Spinal cord (tissue), 10 donors: ENCODE results near the gene NHSL2. TPM values are rescaled to one million over a fixed set of nuclear protein-coding genes. Genes with fewer than 3 reads are reported as not detected.

Source experiments
- DNase-seq, 6 donors: peaks; one replicate each; pipeline versions ENCODE4 v3.0.0 to v3.0.0-alpha.2; 2013 to 2015; ENCODE audit warnings: low spot score in 6 of 6, low read depth in 4 of 6
- H3K27ac ChIP-seq: one replicate; pipeline ENCODE4 v1.5.1; 2013; ENCODE audit warnings: low read depth, low read length, control low read depth
- H3K27me3 ChIP-seq: one replicate; pipeline ENCODE4 v1.6.1; 2013; ENCODE audit warnings: low read length; ENCODE audit not compliant: control insufficient read depth, insufficient read depth
- H3K36me3 ChIP-seq: one replicate; pipeline ENCODE4 v1.6.1; 2013; ENCODE audit warnings: low read length; ENCODE audit not compliant: control insufficient read depth, insufficient read depth
- H3K4me1 ChIP-seq: one replicate; pipeline ENCODE4 v1.6.1; 2013; ENCODE audit warnings: low read length; ENCODE audit not compliant: control insufficient read depth, insufficient read depth
- H3K4me3 ChIP-seq: one replicate; pipeline ENCODE4 v1.5.1; 2013; ENCODE audit warnings: low read depth, low read length, control low read depth
- H3K9me3 ChIP-seq: one replicate; pipeline ENCODE4 v1.6.1; 2013; ENCODE audit warnings: low read length; ENCODE audit not compliant: control insufficient read depth, insufficient read depth
- WGBS: methylation state at CpG from one replicate; pipeline ENCODE4 v1.1.5; 2013; ENCODE audit warnings: missing lambda C conversion rate; ENCODE audit not compliant: insufficient coverage; 5-methylcytosine and 5-hydroxymethylcytosine counted together
- polyA plus RNA-seq, 2 donors: library from polyadenylated mRNA; unstranded; fragments of 120-200 nt; gene quantifications; one replicate each; pipeline ENCODE4 v1.2.1, GENCODE V29; 2013; ENCODE audit not compliant: insufficient read length in 2 of 2
- total RNA-seq, 2 donors: library from RNA; depleted of rRNA in 1 of 2; stranded (reverse); fragments of 120-200 nt in 1 of 2; fragments of >200 nt in 1 of 2; gene quantifications; one replicate each; pipeline versions ENCODE4 v1.2.3 to v1.2.4, GENCODE V29; 2013 to 2014
- donor health status: healthy.

The NHSL2 gene
- total and polyA plus RNA-seq, 4 donors, result 6.1 to 19.2 (median 8.5) TPM

GRCh38 chrX:72084114-72084513 lies 173.5 kb downstream of the NHSL2 start:
- H3K27me3 ChIP-seq, result peaks cover 19% of the 10 kb centered on the region
- DNase-seq, result no peak
- H3K36me3 ChIP-seq, result no peaks in the 10 kb centered on the region
- H3K4me3 ChIP-seq, result no peak overlapping the region
- 76% methylated on average over 1 of the region's 1 CpG for WGBS
- H3K4me1 ChIP-seq, result peaks cover 13% of the 10 kb centered on the region
- no peaks in the 10 kb centered on the region for H3K9me3 ChIP-seq
- no peak overlapping the region for H3K27ac ChIP-seq

GRCh38 chrX:72086995-72087394 lies 176.3 kb downstream of the NHSL2 start:
- H3K36me3 ChIP-seq, result no peaks in the 10 kb centered on the region
- H3K9me3 ChIP-seq, result no peaks in the 10 kb centered on the region
- WGBS, result no CpG with 5 or more reads among the region's 1 CpG
- H3K4me3 ChIP-seq, result no peak overlapping the region
- H3K27me3 ChIP-seq, result peaks cover 14% of the 10 kb centered on the region
- DNase-seq, result no peak
- peaks cover 3% of the 10 kb centered on the region for H3K4me1 ChIP-seq
- H3K27ac ChIP-seq, result no peak overlapping the region

GRCh38 chrX:72088761-72089160 lies 178.1 kb downstream of the NHSL2 start:
- Histone ChIP-seq H3K27me3 (peaks cover 13% of the 10 kb centered on the region), H3K9me3 (no peaks in the 10 kb centered on the region), H3K4me1 (no peaks in the 10 kb centered on the region), H3K27ac (no peak overlapping the region), H3K4me3 (no peak overlapping the region), H3K36me3 (no peaks in the 10 kb centered on the region)
- WGBS, result 37% methylated on average over 5 of the region's 6 CpGs
- DNase-seq, result no peak

GRCh38 chrX:72089254-72089653 lies 178.6 kb downstream of the NHSL2 start:
- H3K9me3 ChIP-seq, result no peaks in the 10 kb centered on the region
- WGBS, result 75% methylated on average over 2 of the region's 3 CpGs

GRCh38 chrX:72094894-72095293 lies 184.2 kb downstream of the NHSL2 start:
- Histone ChIP-seq H3K27me3 (peaks cover 11% of the 10 kb centered on the region), H3K4me3 (no peak overlapping the region), H3K27ac (no peak overlapping the region), H3K4me1 (no peaks in the 10 kb centered on the region), H3K36me3 (no peaks in the 10 kb centered on the region), H3K9me3 (no peaks in the 10 kb centered on the region)
- DNase-seq, result peak in 5 of 6 donors; percentile 6 to 88 (median 22)
- WGBS, result 16% methylated on average over 2 of the region's 4 CpGs

More at GRCh38 chrX:72089254-72089653, 178.6 kb downstream of the NHSL2 start:
- no peak overlapping the region for H3K4me3 ChIP-seq
- H3K27ac ChIP-seq, result no peak overlapping the region
- no peaks in the 10 kb centered on the region for H3K36me3 ChIP-seq
- H3K4me1 ChIP-seq, result no peaks in the 10 kb centered on the region
- no peak for DNase-seq
- peaks cover 9% of the 10 kb centered on the region for H3K27me3 ChIP-seq

GRCh38 chrX:72095370-72095769 lies 184.7 kb downstream of the NHSL2 start:
- no peak overlapping the region for H3K27ac ChIP-seq
- no peak for DNase-seq
- 33% methylated on average over 1 of the region's 2 CpGs for WGBS

GRCh38 chrX:72097098-72097497 lies 186.5 kb downstream of the NHSL2 start:
- H3K4me1 ChIP-seq, result peaks cover 3% of the 10 kb centered on the region
- no CpG with 5 or more reads among the region's 3 CpGs for WGBS
- no peaks in the 10 kb centered on the region for H3K36me3 ChIP-seq
- no peak overlapping the region for H3K4me3 ChIP-seq
- no peaks in the 10 kb centered on the region for H3K9me3 ChIP-seq
- H3K27me3 ChIP-seq, result peaks cover 14% of the 10 kb centered on the region
- DNase-seq, result no peak
- H3K27ac ChIP-seq, result no peak overlapping the region

More at GRCh38 chrX:72095370-72095769, 184.7 kb downstream of the NHSL2 start:
- H3K36me3 ChIP-seq, result no peaks in the 10 kb centered on the region
- no peaks in the 10 kb centered on the region for H3K9me3 ChIP-seq
- H3K4me3 ChIP-seq, result no peak overlapping the region
- no peaks in the 10 kb centered on the region for H3K4me1 ChIP-seq
- peaks cover 11% of the 10 kb centered on the region for H3K27me3 ChIP-seq

GRCh38 chrX:72100051-72100755 lies 189.6 kb downstream of the NHSL2 start:
- peaks cover 3% of the 10 kb centered on the region for H3K4me1 ChIP-seq
- no peak overlapping the region for H3K27ac ChIP-seq
- DNase-seq, result no peak
- H3K4me3 ChIP-seq, result no peak overlapping the region
- 83% methylated on average over 7 of the region's 13 CpGs for WGBS
- peaks cover 20% of the 10 kb centered on the region for H3K27me3 ChIP-seq
- H3K36me3 ChIP-seq, result no peaks in the 10 kb centered on the region
- no peaks in the 10 kb centered on the region for H3K9me3 ChIP-seq

GRCh38 chrX:72100824-72101351 lies 190.2 kb downstream of the NHSL2 start:
- no peak for DNase-seq
- H3K27me3 ChIP-seq, result peaks cover 18% of the 10 kb centered on the region

GRCh38 chrX:72101597-72102037 lies 191.0 kb downstream of the NHSL2 start:
- Histone ChIP-seq H3K27me3 (peaks cover 14% of the 10 kb centered on the region), H3K4me1 (peaks cover 3% of the 10 kb centered on the region), H3K27ac (no peak overlapping the region), H3K9me3 (no peaks in the 10 kb centered on the region), H3K4me3 (no peak overlapping the region), H3K36me3 (no peaks in the 10 kb centered on the region)
- DNase-seq, result no peak
- WGBS, result 42% methylated on average over 4 of the region's 4 CpGs

More at GRCh38 chrX:72100824-72101351, 190.2 kb downstream of the NHSL2 start:
- WGBS, result 82% methylated on average over 6 of the region's 9 CpGs
- Histone ChIP-seq H3K4me1 (peaks cover 3% of the 10 kb centered on the region), H3K4me3 (no peak overlapping the region), H3K9me3 (no peaks in the 10 kb centered on the region), H3K27ac (no peak overlapping the region), H3K36me3 (no peaks in the 10 kb centered on the region)
